PFSK-1 (cell line): ENCODE measurements around the gene IMPDH2.

Experiments used
- SIN3A ChIP-seq: IDR thresholded peaks from 2 replicates; pipeline ENCODE4 v1.6.1; 2012; ENCODE audit warnings: mild to moderate bottlenecking, low read length, moderate library complexity, borderline replicate concordance; ENCODE audit not compliant: insufficient read depth
- TAF1 ChIP-seq: IDR thresholded peaks from 2 replicates; pipeline ENCODE4 v1.6.1; 2012; ENCODE audit warnings: low read length, control low read depth, borderline replicate concordance; ENCODE audit not compliant: insufficient read depth
- TF ChIP-seq, protein P1 (sequence below), 2 experiments: IDR thresholded peaks; 2 replicates each; pipeline versions ENCODE4 v1.6.1 to v1.8.0; 2011 to 2012; ENCODE audit warnings: low read depth in 2 of 2, low read length in 2 of 2, control low read depth in 1 of 2, inconsistent platforms in 1 of 2, mild to moderate bottlenecking in 1 of 2, moderate library complexity in 1 of 2; ENCODE audit not compliant: insufficient read depth in 1 of 2

DNA sequence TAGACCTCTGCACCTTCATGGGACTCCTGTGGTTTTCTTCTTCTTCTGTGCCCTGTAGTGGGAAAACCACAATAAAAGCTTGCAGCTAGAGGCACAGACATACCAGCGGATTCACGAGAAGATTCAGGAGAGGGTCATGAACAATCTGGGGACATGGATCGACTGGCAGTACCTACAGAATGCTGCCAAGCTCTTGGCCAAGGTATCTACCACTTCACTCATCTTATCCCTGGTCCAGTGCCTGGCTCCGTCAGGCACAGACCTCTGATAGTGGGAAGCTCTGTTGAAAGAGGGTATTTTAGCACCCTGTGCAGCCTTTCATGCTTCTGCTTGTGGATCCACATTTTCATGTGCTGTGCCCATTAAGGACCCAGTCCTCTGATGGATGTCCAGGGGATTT, 48.9 kb downstream of the IMPDH2 start:
- TF ChIP-seq, protein P1, sequence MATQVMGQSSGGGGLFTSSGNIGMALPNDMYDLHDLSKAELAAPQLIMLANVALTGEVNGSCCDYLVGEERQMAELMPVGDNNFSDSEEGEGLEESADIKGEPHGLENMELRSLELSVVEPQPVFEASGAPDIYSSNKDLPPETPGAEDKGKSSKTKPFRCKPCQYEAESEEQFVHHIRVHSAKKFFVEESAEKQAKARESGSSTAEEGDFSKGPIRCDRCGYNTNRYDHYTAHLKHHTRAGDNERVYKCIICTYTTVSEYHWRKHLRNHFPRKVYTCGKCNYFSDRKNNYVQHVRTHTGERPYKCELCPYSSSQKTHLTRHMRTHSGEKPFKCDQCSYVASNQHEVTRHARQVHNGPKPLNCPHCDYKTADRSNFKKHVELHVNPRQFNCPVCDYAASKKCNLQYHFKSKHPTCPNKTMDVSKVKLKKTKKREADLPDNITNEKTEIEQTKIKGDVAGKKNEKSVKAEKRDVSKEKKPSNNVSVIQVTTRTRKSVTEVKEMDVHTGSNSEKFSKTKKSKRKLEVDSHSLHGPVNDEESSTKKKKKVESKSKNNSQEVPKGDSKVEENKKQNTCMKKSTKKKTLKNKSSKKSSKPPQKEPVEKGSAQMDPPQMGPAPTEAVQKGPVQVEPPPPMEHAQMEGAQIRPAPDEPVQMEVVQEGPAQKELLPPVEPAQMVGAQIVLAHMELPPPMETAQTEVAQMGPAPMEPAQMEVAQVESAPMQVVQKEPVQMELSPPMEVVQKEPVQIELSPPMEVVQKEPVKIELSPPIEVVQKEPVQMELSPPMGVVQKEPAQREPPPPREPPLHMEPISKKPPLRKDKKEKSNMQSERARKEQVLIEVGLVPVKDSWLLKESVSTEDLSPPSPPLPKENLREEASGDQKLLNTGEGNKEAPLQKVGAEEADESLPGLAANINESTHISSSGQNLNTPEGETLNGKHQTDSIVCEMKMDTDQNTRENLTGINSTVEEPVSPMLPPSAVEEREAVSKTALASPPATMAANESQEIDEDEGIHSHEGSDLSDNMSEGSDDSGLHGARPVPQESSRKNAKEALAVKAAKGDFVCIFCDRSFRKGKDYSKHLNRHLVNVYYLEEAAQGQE (IDR thresholded peaks at IDR 0.05; ENCODE audit: insufficient read depth in 1 of 2, low read depth in 2 of 2, low read length in 2 of 2) = no peak
- TF ChIP-seq TAF1 = no peak
- TF ChIP-seq SIN3A = no peak
